H1 (cell line): ENCODE results near the gene SMG9. TPM values are rescaled to one million over a fixed set of nuclear protein-coding genes. Genes with fewer than 3 reads are reported as not detected.

Experiments used
- CBX8 ChIP-seq: fragments of 300-800, 300-1000 bp; sonication (generic); IDR thresholded peaks from 2 replicates; pipeline ENCODE4 v1.7.1; 2016; ENCODE audit warnings: low read depth, low read length, borderline replicate concordance
- EGR1 ChIP-seq: IDR thresholded peaks from 2 replicates; pipeline ENCODE4 v1.6.1; 2011; ENCODE audit warnings: low read depth, low read length, borderline replicate concordance
- EZH2 ChIP-seq: fragments of 200-600 bp; sonication (generic); IDR thresholded peaks from 2 replicates; pipeline ENCODE4 v1.7.1; 2012; ENCODE audit warnings: low read depth, mild to moderate bottlenecking, moderate library complexity, low read length, inconsistent platforms; ENCODE audit not compliant: severe bottlenecking
- HDAC2 ChIP-seq, 2 experiments: fragments of 300-600 bp in 1 of 2; sonication (generic) in 1 of 2; IDR thresholded peaks; 2 replicates each; pipeline ENCODE4 v1.6.1; 2011 to 2012; ENCODE audit warnings: low read depth in 2 of 2, low read length in 2 of 2, mild to moderate bottlenecking in 2 of 2, moderate library complexity in 2 of 2, borderline replicate concordance in 1 of 2, inconsistent platforms in 1 of 2
- SIX5 ChIP-seq: IDR thresholded peaks from 2 replicates; pipeline ENCODE4 v1.6.1; 2011; ENCODE audit warnings: mild to moderate bottlenecking, low read depth, low read length
- polyA plus RNA-seq, 7 experiments: library from polyadenylated mRNA; depleted of rRNA in 3 of 7; stranded (reverse) in 5 of 7; unstranded in 2 of 7; fragments of >200 nt in 5 of 7; fragments of 200-250 nt in 2 of 7; gene quantifications; 1 replicate in 5 of 7; 2 replicates in 1 of 7; 4 replicates in 1 of 7; pipeline versions ENCODE4 v1.2.1 to v1.2.3, GENCODE V29; 2011 to 2013; ENCODE audit warnings: missing spikeins in 2 of 7, mixed read lengths in 2 of 7
- total RNA-seq: library from RNA; stranded (reverse); fragmentation: NEBNext Ultra II Directional; extraction: Animal tissue kit (Norgen Biotek cat#: 25700); gene quantifications from 2 replicates; pipeline ENCODE4 v1.2.1, GENCODE V29; 2021

The SMG9 gene
- total and polyA plus RNA-seq, 2 of the 8 experiments (the other 6 are each of a cell fraction or from before 2014, with no cell fraction given): 20.4 to 28.7 TPM

DNA sequence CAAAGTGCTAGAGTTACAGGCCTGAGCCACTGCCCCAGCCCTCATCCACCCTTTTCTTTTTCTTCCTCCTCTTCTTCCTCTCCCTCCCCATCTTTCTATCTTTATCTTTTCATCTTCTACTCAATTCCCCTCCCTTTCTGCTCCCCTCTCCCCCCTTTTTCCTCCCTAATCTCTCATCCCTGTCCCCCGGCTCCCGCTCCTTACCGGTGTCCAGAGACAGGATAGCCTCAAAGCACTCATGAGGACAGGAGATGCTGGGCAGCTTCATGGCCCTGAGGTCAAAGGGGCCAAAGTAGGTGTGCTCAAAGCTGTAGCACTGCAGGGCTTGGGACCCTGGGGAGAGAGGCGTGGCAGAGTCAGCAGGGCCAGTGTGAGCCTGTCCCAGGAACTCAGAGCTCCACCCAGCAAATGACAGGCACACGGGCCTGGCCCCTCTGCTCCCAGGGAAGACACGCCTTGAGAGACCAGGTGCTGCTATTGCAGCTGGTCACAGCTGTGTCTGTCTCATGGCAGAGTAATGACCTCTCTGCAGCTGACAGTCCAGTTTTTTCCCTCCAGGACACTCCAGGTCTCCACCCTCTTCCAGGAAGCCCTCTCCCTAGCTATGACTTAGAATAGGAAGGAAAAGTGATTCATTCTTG lies 44.9 kb upstream of the SMG9 start (continued):
- TF ChIP-seq EGR1: no peak
- TF ChIP-seq CBX8: no peak
- no peak for TF ChIP-seq HDAC2 (IDR thresholded peaks at IDR 0.05; ENCODE audit: borderline replicate concordance in 1 of 2, low read depth in 2 of 2, low read length in 2 of 2)
- no peak for TF ChIP-seq EZH2
- TF ChIP-seq SIX5: no peak
